Breast epithelium (tissue), 3 donors: ENCODE data around the gene SBNO1.

Source experiments
- CTCF ChIP-seq, 3 donors: fragments of 450-650 bp; IDR thresholded peaks; one replicate each; pipeline ENCODE4 v1.5.1; 2016 to 2017; ENCODE audit warnings: antibody characterized with exemption in 3 of 3, mild to moderate bottlenecking in 3 of 3, moderate library complexity in 3 of 3
- POLR2A ChIP-seq: fragments of 450-650 bp; IDR thresholded peaks from one replicate; pipeline ENCODE4 v1.6.1; 2016; ENCODE audit warnings: antibody characterized with exemption, mild to moderate bottlenecking, moderate library complexity

GRCh38 chr12:123251403-123252076 is 113.1 kb downstream of the SBNO1 start:
- TF ChIP-seq CTCF (IDR thresholded peaks at IDR 0.05) (no peak), POLR2A (no peak)
